ENCODE data around the gene SEPTIN8. TPM values are rescaled to one million over a fixed set of nuclear protein-coding genes. Genes with fewer than 3 reads are reported as not detected.

Gene SEPTIN8
- total RNA-seq, 2 donors from 2014 or later, result 27.5 to 27.7 TPM

- intact Hi-C loops (cut with DNase I), result no loop called here
- no peaks in the 10 kb centered on the region for H3K9me3 ChIP-seq
- H3K36me3 ChIP-seq (replicated peaks in 1 of 2; ENCODE audit: insufficient read depth in 1 of 2, low read depth in 2 of 2), result no peaks in the 10 kb centered on the region
- H3K27me3 ChIP-seq, result no peaks in the 10 kb centered on the region
- H3K4me3 ChIP-seq, result no peak overlapping the region
- 65 to 78% methylated on average over 6 to 8 of the region's 8 CpGs for WGBS, 2 donors
- peaks cover 43% of the 10 kb centered on the region for H3K4me1 ChIP-seq
- no peak for ATAC-seq
- DNase-seq, result no peak
- no peak for TF ChIP-seq POLR2A (IDR thresholded peaks at IDR 0.05)
- TF ChIP-seq, protein P1, sequence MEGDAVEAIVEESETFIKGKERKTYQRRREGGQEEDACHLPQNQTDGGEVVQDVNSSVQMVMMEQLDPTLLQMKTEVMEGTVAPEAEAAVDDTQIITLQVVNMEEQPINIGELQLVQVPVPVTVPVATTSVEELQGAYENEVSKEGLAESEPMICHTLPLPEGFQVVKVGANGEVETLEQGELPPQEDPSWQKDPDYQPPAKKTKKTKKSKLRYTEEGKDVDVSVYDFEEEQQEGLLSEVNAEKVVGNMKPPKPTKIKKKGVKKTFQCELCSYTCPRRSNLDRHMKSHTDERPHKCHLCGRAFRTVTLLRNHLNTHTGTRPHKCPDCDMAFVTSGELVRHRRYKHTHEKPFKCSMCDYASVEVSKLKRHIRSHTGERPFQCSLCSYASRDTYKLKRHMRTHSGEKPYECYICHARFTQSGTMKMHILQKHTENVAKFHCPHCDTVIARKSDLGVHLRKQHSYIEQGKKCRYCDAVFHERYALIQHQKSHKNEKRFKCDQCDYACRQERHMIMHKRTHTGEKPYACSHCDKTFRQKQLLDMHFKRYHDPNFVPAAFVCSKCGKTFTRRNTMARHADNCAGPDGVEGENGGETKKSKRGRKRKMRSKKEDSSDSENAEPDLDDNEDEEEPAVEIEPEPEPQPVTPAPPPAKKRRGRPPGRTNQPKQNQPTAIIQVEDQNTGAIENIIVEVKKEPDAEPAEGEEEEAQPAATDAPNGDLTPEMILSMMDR (IDR thresholded peaks at IDR 0.05), result no peak
- peak overlapping the region in 2 of 4 donors; percentile 39 to 48 for H3K27ac ChIP-seq
Observed at GRCh38 chr5:132772291-132773070, 4.6 kb downstream of the SEPTIN8 start.

DNA sequence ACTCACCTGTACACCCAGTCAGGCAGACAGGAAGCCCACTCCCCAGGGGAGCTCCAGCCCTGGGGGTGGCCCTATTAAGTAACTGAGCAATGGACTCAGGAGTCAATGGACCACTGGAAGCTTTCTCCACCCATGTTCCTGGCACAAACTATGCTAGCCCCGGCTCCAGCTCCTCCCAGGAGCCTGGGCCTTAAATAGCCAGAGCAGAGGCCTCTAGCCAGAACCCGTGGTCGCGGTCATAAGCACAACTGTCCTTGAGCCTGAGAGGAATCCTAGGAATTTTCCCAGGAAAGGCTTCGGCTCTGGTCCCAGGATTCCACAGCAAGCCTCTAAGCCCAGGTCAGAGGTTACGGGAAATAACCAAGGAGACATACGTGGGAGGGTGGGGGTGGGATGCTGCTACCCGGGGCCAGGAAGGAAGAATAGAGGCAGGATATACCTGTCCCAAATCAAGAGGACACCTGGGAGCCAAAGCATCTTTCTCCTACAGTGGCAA lies 5.5 kb downstream of the SEPTIN8 start:
- ATAC-seq (peak; percentile 34), DNase-seq (peak in 3 of 4 donors; percentile 37 to 59 (median 59))
- no peak for TF ChIP-seq POLR2A (IDR thresholded peaks at IDR 0.05)
- TF ChIP-seq, protein P1 (IDR thresholded peaks at IDR 0.05), result no peak
- WGBS, 2 donors, result 35 to 50% methylated on average over 8 of the region's 8 CpGs
- Histone ChIP-seq H3K27ac (peak overlapping the region in 3 of 4 donors; percentile 4 to 48 (median 39)), H3K4me3 (no peak overlapping the region), H3K27me3 (no peaks in the 10 kb centered on the region), H3K4me1 (peaks cover 49% of the 10 kb centered on the region), H3K9me3 (no peaks in the 10 kb centered on the region), H3K36me3 (replicated peaks in 1 of 2; ENCODE audit: insufficient read depth in 1 of 2, low read depth in 2 of 2) (no peaks in the 10 kb centered on the region)
- intact Hi-C loops (cut with DNase I), result no loop called here

DNA sequence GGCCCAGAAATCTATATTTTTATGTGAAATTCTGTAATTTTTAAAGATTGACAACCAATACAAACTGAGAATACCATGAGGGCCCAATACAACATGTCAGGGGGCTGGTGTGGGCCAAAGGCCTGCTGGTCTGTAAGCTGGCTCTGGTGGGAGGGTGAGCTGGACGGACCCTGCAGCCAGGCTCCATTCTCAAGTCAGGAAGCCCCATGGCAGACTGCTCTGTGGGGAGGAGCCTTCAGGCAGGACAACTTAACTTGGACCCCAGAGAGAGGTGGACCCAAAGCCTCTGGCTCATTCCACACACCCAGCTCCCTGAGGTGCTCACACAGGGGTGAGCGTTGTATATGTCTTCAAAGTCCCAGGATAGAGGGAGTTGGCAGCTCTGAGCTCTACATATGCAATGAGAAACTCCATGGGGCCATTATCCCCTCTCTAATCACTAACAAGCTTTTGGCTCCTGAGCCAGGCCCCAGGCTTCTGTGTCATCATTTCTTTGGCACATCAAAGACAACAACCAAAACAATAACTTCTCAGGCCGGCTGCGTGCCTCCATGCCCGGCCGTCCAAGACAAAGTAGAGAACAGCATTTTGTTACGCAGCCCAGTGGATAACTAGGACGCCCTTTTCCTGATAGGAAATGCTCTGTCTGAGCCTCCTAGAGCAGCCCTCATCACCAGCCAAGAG lies 6.4 kb downstream of the SEPTIN8 start:
- 88 to 92% methylated on average over 7 to 8 of the region's 8 CpGs for WGBS, 2 donors
- ATAC-seq, result no peak
- no peak overlapping the region for H3K4me3 ChIP-seq
- H3K9me3 ChIP-seq, result no peaks in the 10 kb centered on the region
- H3K4me1 ChIP-seq, result peaks cover 40% of the 10 kb centered on the region
- TF ChIP-seq POLR2A (IDR thresholded peaks at IDR 0.05), result no peak
- TF ChIP-seq, protein P1 (IDR thresholded peaks at IDR 0.05), result no peak
- no peak for DNase-seq
- intact Hi-C loops (cut with DNase I), result no loop called here
- H3K36me3 ChIP-seq (replicated peaks in 1 of 2; ENCODE audit: insufficient read depth in 1 of 2, low read depth in 2 of 2), result no peaks in the 10 kb centered on the region
- H3K27ac ChIP-seq, result peak overlapping the region in 2 of 4 donors; percentile 39 to 48
- H3K27me3 ChIP-seq, result no peaks in the 10 kb centered on the region

- ATAC-seq, result no peak
Observed at GRCh38 chr5:132768485-132768868, 8.6 kb downstream of the SEPTIN8 start.

More at GRCh38 chr5:132768485-132768868, 8.6 kb downstream of the SEPTIN8 start:
- Histone ChIP-seq H3K27me3 (no peaks in the 10 kb centered on the region), H3K4me3 (no peak overlapping the region), H3K27ac (no peak overlapping the region), H3K9me3 (no peaks in the 10 kb centered on the region), H3K4me1 (peaks cover 24% of the 10 kb centered on the region), H3K36me3 (replicated peaks in 1 of 2; ENCODE audit: insufficient read depth in 1 of 2, low read depth in 2 of 2) (peaks cover 0 to 4% of the 10 kb centered on the region in 2 donors)
- DNase-seq, result no peak
- intact Hi-C loops (cut with DNase I), result no loop called here
- no peak for TF ChIP-seq POLR2A (IDR thresholded peaks at IDR 0.05)
- TF ChIP-seq, protein P1 (IDR thresholded peaks at IDR 0.05), result no peak
- WGBS, 2 donors, result 94 to 95% methylated on average over 3 of the region's 3 CpGs
